Keratinocyte (primary cell): ENCODE data around the gene FAHD1.

ENCODE experiments used
- EZH2 ChIP-seq: IDR thresholded peaks from one replicate; pipeline ENCODE4 v1.6.1; 2012; ENCODE audit warnings: inconsistent platforms, mild to moderate bottlenecking, low read length, moderate library complexity
- TF ChIP-seq, protein P1 (sequence below), 3 experiments: IDR thresholded peaks in 1 of 3; conservative IDR thresholded peaks in 1 of 3; optimal IDR thresholded peaks in 1 of 3; 2 replicates in 2 of 3; 3 replicates in 1 of 3; pipeline versions ENCODE3 to v1.5.1; 2011; ENCODE audit warnings: low read length in 3 of 3, mild to moderate bottlenecking in 3 of 3, moderate library complexity in 2 of 3, control low read depth in 1 of 3, inconsistent platforms in 1 of 3; ENCODE audit not compliant: insufficient read depth in 2 of 3; ENCODE audit errors: extremely low read depth in 1 of 3

DNA sequence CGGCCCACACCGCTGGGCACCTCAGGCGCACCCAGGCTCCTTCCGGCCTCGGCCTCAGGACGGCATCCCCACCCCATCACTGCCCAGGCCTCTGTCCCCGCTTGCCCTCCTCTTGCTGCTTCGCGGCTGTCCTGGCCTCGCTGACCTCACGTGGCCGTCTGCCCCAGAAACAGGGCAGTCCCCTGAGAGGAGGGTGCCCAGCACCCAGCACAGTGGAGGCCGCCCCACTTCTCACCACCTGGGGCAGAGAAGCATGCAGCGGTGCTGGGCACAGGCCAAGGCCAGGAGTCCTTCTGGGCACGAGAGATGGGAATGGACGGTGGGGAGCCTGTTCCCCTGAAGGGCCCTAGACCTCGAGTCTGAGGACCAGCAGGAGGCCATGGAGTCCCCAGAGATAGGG is 9.3 kb upstream of the FAHD1 start:
- TF ChIP-seq, protein P1, sequence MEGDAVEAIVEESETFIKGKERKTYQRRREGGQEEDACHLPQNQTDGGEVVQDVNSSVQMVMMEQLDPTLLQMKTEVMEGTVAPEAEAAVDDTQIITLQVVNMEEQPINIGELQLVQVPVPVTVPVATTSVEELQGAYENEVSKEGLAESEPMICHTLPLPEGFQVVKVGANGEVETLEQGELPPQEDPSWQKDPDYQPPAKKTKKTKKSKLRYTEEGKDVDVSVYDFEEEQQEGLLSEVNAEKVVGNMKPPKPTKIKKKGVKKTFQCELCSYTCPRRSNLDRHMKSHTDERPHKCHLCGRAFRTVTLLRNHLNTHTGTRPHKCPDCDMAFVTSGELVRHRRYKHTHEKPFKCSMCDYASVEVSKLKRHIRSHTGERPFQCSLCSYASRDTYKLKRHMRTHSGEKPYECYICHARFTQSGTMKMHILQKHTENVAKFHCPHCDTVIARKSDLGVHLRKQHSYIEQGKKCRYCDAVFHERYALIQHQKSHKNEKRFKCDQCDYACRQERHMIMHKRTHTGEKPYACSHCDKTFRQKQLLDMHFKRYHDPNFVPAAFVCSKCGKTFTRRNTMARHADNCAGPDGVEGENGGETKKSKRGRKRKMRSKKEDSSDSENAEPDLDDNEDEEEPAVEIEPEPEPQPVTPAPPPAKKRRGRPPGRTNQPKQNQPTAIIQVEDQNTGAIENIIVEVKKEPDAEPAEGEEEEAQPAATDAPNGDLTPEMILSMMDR (optimal IDR thresholded peaks at IDR 0.05 in 1 of 3, IDR thresholded peaks at IDR 0.05 in 1 of 3, conservative IDR thresholded peaks at IDR 0.05 in 1 of 3; ENCODE audit: extremely low read depth in 1 of 3, insufficient read depth in 2 of 3, low read length in 3 of 3) = no peak
- TF ChIP-seq EZH2 = no peak
